Measurements from ENCODE around the gene CHST3.

CHST3 gene

GRCh38 chr10:71998119-71998839 lies 34.1 kb downstream of the CHST3 start:
- TF ChIP-seq CTCF (IDR thresholded peaks at IDR 0.05) = no peak
- Mint-ChIP-seq H3K36me3 (ENCODE audit: low read depth) (peaks cover 6% of the 10 kb centered on the region), H3K4me1 (peaks cover 42% of the 10 kb centered on the region), H3K27ac (peak overlapping the region; percentile 94), H3K27me3 (ENCODE audit: low read depth, poor library complexity) (peaks cover 7% of the 10 kb centered on the region), H3K9me3 (peaks cover 3% of the 10 kb centered on the region), H3K4me3 (no peak overlapping the region)
- DNase-seq = no peak

GRCh38 chr10:71998840-71999194 lies 34.6 kb downstream of the CHST3 start:
- Mint-ChIP-seq H3K4me3 (no peak overlapping the region), H3K27ac (peak overlapping the region; percentile 94), H3K27me3 (ENCODE audit: low read depth, poor library complexity) (peaks cover 7% of the 10 kb centered on the region), H3K4me1 (peaks cover 40% of the 10 kb centered on the region), H3K36me3 (ENCODE audit: low read depth) (peaks cover 3% of the 10 kb centered on the region), H3K9me3 (no peaks in the 10 kb centered on the region)
- DNase-seq = no peak
- TF ChIP-seq CTCF (IDR thresholded peaks at IDR 0.05) = no peak

GRCh38 chr10:71999360-72000072 lies 35.3 kb downstream of the CHST3 start:
- peaks cover 8% of the 10 kb centered on the region for H3K27me3 Mint-ChIP-seq (ENCODE audit: low read depth, poor library complexity)
- peak overlapping the region; percentile 12 for H3K27ac Mint-ChIP-seq
- peaks cover 40% of the 10 kb centered on the region for H3K4me1 Mint-ChIP-seq
- no peaks in the 10 kb centered on the region for H3K36me3 Mint-ChIP-seq (ENCODE audit: low read depth)
- H3K4me3 Mint-ChIP-seq = peak overlapping the region; percentile 46
- peak; percentile 42 for DNase-seq
- TF ChIP-seq CTCF (IDR thresholded peaks at IDR 0.05) = no peak
- no peaks in the 10 kb centered on the region for H3K9me3 Mint-ChIP-seq

GRCh38 chr10:72000073-72001032 lies 36.2 kb downstream of the CHST3 start:
- Mint-ChIP-seq H3K27ac (peak overlapping the region; percentile 25), H3K9me3 (no peaks in the 10 kb centered on the region), H3K4me1 (peaks cover 40% of the 10 kb centered on the region), H3K4me3 (no peak overlapping the region), H3K36me3 (ENCODE audit: low read depth) (no peaks in the 10 kb centered on the region), H3K27me3 (ENCODE audit: low read depth, poor library complexity) (peaks cover 11% of the 10 kb centered on the region)
- DNase-seq = no peak
- no peak for TF ChIP-seq CTCF (IDR thresholded peaks at IDR 0.05)

GRCh38 chr10:72001033-72001395 lies 36.8 kb downstream of the CHST3 start:
- H3K4me3 Mint-ChIP-seq = no peak overlapping the region
- H3K27me3 Mint-ChIP-seq (ENCODE audit: low read depth, poor library complexity) = peaks cover 11% of the 10 kb centered on the region
- H3K9me3 Mint-ChIP-seq = no peaks in the 10 kb centered on the region
- H3K4me1 Mint-ChIP-seq = peaks cover 40% of the 10 kb centered on the region
- no peak for TF ChIP-seq CTCF (IDR thresholded peaks at IDR 0.05)
- no peaks in the 10 kb centered on the region for H3K36me3 Mint-ChIP-seq (ENCODE audit: low read depth)
- H3K27ac Mint-ChIP-seq = peak overlapping the region; percentile 25
- no peak for DNase-seq
